HuH-7 (cell line): Measurements from ENCODE around the gene GPD1L.
A peak's percentile ranks its signal among the peaks of the same experiment; 100 is the strongest.

Experiments used
- DNase-seq: peaks from one replicate; pipeline ENCODE4 v3.0.0; 2011; ENCODE audit warnings: low spot score

The GPD1L gene

DNA sequence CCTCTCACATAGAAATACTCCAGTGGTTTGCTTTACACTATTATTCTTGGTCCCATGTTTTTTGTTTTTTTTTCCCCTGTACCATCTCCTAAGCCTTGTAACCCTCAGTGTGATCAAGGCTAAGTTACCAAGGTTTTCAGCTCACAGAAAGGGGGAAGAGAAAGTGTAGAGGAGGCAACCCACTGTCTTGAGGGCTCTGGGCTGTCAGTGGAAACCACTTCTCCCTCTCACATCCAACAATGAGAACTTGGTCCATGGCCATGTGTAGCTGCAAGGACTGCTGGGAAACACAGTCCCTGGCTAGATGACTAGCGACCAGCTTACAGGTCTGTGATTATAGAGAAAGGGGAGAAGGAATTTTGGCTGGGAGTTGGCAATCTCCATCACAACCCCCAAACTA lies 30.3 kb downstream of the GPD1L start:
- DNase-seq, result no peak

DNA sequence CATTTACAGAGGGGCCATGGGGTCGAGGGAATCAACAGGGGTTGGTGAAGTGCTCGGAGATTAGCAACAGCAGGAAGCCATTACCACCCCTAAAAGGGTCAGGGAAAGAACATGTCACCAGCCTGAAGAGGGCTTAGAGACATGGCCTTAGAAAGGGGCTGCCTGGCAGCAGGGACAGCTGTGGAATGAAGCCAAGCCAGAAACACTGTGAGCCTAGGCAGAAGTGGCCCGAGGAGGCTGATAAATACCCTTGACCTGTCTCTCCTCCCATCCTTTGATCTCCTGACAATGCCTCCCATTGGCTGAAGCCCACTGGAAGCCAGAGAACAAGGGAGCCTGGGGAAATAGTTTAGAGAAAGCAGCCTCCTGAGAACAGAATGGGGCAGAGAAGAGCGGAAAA lies 31.4 kb downstream of the GPD1L start:
- DNase-seq, result no peak

DNA sequence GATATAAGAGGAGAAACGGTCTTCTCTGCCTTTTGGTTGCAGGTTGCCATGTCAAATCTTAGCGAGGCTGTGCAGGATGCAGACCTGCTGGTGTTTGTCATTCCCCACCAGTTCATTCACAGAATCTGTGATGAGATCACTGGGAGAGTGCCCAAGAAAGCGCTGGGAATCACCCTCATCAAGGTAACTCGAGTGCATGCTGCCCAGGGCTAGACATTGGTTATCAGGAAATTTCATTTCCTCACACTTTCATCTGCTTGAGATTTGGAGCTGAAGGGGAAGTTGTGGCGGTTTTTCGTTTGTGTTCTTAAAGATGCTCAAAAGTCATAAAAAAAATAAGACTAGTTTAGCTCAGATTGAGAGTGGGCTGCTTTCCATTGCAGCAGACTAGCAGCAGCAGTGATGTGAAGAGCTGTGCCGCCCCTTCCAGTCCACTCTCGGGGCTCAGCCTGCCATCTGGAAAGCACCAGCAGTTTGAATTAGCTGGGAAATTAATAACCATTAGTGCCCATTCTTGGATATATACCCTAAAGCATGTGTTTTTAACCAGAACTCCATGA lies 32.2 kb downstream of the GPD1L start:
- no peak for DNase-seq

DNA sequence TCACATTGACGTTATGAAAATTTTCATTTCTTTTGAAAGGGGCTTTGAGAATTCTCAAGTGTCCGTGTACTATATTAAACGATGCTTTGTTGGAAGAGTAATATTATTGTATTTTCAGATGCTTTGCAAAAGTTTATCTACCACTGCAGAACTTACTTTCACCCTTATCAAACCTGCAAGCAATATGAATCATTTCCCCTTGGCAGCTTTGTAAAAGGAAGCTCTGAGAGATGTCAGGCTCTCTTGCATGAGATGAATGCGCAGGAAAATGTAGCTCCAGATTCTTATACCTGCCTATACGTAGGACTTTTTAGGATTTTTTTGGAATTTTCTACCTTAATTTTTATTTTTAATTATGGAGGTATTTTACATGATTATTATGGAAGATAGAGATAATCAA lies 34.5 kb downstream of the GPD1L start:
- DNase-seq, result no peak

DNA sequence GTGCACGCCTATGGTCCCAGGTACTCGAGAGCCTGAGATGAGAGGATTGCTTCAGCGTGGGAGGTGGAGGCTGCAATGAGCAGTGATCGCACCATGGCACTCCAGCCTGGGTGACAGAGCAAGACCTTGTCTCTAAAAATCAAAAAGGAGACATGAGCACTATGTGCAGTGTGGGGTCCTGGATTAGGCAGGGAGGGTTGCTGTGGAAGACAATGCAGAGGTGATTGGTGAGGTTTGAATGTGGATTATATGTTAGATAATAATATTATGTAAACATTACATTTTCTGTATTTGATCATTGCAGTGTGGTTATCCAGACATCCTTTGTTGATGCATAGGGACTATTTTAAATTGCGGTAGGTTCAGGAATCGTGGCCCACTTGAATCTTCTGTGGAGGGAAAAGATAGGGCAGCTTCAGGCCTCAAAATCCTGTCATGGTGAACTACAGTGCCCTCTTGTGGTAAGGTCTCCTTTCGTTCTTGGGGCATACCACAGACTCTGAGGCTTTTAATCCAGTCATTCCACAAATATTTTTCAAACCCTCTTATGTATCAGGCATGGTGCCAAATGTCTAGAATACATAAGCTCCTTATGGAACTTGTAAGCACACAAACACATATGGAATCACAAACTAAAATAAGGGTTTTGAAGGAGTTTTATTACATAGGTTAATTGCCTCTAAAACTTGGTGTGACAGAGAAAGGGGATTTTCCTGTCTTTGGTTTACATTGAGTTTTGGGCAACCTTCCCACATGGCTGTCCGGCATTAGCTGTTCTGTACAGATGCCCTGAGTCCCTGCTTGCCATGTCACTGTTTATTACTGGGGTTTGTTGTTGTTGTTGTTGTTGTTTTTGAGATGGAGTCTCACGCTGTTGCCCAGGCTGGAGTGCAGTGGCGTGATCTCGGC lies 37.7 kb downstream of the GPD1L start:
- DNase-seq, result peak; percentile 76

DNA sequence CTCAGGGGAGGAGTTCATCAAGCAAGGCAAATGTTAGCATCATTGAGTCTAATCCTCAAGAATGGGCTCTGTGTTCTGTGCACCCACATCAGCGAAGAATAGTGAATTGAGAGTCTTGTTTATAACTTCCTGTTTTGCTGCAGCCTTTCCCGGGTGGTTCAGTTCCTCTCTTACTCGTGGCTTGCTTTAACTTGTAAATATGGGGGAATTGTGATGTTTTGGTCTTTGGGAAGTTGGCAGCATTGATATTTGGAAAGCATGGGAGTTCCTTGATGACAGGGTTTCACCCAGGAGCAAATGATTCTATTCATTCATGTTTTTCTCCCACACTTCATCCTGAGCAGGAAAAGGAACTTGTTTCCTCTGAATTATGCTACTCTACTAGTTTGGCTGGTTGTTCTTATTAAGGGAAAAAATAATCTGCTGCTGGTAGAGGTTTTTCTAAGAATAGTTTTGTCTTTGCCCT lies 40.4 kb downstream of the GPD1L start:
- no peak for DNase-seq

DNA sequence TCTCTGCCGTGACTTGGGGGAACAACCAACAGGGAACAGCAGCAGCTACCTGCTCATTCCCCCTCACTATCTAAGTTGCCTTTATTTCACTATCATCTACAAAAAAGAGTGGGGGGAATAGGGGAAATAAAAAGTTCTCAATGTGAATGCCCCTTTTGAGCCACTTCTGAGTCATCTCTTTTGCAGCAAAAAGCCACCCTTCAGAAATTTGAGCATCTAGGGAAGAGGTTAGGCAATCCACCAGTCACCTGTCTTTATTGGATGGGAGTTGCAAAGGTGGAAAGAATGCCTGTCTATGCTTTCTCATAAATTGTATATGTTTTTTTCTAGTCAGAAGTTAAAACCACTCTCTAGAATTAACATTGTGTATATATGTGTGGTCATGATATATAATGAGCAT lies 41.1 kb downstream of the GPD1L start:
- no peak for DNase-seq

DNA sequence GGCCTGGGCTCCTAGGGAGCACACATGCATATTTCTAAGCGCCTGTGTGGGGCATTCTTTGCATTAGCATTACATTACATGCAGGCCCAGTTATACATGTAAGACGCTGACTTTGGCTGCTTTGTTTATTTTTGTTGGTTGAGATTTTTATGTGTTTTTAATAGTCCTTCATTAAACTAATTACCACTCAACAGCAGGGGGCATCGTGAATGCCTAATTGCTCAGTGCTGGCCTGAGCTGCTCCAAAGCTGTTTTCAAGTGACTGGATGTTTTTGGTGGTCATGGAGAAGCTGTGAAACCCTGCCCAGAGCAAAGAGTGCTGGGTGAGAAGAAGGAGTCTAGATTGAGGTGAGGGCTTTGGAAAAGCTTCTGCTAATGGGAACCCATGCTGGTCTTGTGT lies 41.5 kb downstream of the GPD1L start:
- DNase-seq, result no peak

DNA sequence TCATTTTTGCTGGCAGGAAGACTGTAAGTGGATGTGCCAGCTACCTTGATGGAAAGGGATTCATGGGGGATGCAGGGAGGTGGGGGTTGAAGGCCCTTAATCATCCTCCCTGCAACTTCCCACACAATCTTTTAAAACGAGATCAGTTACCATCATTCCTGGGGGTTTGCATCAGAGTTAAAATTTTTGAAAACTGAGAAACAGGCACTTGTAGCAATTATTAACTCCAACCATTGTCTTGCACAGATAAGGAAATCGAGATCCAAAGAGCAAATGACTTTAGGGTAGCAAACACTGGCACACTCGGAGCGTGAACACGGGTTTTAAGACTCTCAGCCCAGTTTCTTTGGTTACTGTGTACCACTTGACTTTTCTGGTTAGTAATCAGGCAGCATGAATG lies 41.9 kb downstream of the GPD1L start:
- DNase-seq, result no peak

DNA sequence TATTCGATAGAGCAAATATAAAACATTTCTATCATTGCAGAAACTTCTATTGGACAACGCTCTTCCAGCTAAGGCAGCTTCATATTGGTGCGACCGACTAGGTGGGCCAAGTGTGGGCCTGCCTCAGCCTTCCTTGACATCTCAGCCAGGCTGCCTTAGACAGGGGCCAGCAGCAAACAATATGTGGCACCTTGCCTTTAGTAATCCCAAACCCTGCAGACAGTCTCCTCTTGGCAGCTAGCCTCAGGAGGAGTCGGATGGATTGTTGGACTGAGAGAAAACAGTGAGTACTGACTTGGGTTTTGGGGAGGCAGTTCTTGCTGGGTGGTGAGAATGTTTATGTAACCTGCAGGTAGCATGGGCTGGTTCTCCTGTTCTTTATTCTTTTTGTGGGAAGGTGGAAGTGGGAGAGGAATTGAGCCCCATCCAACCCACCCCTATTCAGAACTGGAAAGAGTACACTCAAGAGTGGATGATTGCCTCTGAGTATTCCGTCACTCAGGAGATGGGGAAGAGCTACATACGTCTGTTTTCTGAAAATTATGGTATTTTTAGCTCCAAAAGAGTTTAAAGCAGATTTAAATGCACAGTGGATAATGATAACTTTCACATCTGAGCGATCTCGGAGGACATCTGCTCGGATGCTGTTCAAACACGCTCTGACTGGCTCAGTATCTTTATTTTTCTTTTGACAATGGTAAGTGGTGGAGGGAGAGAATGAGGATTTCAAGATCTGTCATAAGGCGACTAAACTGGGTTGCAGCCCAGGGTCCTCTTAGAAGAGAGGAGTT lies 47.2 kb downstream of the GPD1L start:
- DNase-seq, result no peak

DNA sequence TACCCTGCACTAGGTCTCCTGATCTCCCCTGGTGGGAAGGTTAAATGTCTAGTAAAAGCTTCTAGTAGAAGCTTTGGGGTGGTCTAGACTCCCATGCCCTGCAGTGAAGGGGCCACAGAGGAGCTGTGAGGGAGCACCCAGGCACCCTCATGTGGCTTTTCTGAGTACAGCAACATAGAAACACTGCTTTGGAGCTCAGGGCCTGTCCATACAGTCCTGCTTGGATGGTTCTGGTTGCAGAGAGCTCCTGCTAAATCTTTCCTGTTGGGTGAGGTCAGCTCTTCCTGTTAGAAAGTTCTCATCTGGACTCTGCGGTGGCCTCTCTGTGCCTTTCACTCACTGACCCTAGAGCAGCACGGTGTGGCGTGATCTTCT lies 47.8 kb downstream of the GPD1L start:
- DNase-seq, result peak; percentile 74

DNA sequence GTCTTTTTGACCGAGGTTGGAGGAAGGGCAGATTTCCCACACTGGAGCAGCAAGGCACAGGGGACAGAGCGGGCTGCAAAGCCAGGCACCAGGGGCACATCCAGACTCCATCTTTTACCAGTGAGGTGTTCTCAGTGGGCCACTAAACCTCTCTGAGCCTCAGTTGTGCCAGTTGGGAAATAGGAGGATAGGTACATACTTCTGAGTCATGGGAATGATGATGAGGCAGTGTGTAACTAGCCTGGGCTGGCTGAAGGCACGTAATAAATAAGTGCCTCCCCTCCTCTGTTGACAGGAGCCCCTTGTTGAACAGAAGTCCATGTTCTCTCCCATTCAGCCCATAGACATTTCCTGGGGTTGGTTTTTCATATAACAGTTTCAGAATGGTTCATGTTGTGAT lies 48.7 kb downstream of the GPD1L start:
- DNase-seq, result no peak

DNA sequence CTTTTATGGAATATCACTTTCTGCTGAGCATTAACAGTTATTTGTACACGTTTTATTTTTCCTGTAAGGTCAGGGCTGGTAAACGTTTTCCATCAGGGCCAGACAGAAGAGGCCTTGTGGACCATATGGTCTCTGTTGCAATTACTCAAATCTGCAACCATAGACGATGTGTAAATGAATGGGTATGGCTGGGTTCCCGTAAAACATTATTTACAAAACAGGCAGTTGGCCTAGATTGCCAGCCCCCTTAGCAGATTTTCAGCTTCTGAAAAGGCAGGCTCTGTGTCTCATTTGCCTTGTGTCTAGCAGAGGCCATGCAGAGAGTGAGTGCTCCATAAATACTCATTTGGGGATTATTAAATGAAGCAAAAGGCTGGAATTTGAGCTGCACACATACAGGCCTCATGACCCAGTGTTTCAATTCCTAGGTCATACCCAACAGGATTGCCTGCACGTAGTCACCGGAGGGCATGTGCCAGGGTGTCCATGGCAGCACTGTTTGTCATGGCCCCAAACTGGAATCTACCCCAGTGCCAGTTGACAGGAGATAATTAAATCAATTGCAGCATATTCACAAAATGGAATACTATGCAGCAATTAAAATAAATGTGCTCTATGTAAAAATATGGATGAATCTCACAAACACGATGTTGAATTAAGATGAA lies 51.3 kb downstream of the GPD1L start:
- no peak for DNase-seq

DNA sequence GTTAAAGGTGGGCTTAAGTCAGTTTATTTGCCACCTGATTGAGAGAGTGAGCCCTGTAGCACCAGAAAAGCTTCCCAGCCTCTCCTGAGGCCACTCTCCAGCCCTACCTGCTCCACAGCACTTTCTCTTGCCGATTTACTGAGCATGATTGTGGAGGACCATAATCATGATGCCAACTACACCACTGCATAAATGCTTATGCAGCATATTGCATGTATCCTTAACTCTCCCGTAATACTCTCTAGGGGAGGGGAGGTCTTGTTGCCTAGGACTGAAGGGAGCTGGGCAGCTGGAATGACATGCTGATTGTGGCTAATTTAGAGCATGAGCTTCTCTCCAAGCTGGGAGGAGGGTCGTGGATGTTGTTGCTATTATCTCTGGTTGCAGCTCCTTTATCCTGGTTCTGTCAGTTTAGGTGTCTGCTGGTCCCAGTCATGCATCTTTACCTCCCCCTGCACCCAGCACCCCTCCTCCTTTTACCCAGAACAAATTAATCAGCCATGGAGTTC lies 54.3 kb downstream of the GPD1L start:
- no peak for DNase-seq

DNA sequence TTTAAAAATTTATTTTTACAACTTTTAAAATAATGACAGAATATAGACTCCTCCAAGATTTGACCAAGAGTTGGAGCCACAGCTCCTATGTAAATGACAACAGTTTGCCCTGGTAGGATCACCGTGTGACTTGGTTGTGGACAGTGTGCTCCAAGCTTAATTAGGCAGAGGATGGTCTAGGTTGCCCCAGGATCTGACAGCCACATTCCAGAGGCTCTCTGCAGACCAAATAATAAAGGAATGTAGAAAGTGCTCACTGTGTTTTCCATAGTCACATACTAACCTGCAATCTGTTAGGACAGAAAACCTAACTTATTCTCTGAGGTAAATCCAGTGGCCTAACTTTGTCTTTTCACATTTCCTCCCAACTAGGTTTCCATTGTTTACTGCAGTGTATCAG lies 59.0 kb downstream of the GPD1L start:
- DNase-seq, result no peak

DNA sequence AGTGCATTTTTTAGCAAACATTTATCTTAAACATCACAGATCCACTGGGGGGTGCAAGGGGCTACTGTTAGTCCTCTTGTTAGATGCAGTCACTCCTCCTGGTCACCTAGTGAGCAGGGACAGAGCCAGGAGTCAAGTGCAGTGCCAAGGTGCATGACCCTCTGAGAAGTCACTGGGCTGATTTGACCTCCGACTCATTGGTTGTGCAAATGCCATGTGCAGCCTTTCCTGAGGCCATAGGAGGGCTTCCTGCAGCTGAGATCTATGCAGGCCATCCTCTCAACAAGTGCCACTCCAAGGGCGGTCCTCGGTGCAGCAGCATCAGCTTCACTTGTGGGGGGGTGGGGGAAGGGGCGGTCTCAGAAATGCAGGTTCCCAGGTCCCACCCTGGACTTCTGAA lies 60.2 kb downstream of the GPD1L start:
- DNase-seq, result no peak

DNA sequence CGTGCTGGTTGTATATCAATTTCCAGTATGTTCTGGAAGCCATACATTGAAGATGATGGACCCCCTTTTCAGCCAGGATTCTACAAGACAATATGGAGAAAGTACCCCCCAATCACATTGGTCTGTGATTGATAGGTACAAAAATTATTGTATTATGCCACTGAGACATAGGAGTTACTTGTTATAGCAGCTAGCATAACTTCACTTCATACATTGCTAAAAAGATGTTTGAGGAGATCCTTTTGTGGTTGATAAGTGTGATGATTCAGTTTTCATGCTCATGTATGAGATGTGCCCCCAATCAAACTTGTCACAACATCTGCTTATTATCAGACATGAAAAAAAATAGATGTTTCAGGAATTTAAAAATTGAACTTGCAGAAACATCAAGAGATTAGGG lies 66.0 kb downstream of the GPD1L start:
- no peak for DNase-seq

DNA sequence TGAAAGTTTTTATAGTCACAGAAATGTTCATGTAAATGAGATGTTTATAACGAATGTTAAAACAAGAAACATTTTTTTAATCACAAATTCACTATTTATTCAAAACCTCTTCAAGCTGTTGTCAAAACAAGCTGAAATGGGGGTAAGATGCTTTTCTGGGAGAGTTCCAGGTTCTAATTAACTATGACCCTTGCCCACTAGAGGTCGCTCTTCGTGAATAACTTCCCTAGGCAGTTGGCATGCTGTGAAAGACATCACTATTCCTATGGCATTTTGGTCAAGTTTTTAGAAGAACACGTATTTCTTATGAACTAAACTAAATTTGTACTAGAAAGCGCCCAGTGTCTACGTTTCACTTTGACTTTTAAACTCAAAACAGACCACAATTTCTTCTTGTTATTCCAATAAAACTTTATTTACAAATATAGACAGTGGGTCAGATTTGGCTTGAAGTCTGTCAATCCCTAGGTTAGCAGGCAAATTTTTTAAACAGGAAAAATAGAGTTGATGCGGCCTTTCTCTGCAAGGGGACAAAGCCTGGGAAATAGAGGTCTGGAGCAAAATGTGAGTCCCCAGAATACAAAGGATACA lies 69.3 kb downstream of the GPD1L start:
- peak; percentile 92 for DNase-seq

DNA sequence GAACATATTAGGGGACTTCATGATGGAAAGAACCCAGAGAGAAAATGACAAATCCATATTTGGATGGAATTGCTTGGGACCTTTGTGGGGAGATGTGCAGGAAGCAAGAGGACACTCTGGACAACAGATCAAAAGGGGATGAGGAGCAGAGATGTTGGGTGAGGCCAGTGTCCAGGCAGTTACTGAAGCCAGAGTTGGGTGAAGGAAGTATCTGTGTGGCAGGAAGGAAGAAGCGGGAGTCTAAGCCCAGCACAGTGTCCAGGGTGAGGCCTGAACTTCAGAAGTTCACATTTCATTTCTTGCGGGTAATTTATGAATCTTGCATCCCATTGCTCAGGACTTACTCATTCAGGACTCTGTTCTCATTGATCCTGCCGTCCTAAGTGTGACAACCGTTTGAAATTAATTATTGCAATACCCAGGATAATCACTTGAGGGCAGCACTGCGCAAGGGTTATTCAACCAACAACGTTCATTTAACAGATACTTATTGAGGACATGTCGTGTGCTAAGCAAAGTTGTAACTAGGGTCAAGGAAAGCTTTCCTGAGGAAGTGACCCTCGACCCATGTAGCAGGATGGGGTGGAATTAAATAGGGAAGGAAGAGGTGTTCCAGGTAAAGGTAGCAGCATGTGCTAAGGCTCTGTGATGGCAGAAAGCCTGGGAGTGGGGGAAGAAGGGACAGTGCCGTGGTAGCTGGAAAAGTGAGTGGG lies 70.7 kb downstream of the GPD1L start:
- DNase-seq, result peak; percentile 74

DNA sequence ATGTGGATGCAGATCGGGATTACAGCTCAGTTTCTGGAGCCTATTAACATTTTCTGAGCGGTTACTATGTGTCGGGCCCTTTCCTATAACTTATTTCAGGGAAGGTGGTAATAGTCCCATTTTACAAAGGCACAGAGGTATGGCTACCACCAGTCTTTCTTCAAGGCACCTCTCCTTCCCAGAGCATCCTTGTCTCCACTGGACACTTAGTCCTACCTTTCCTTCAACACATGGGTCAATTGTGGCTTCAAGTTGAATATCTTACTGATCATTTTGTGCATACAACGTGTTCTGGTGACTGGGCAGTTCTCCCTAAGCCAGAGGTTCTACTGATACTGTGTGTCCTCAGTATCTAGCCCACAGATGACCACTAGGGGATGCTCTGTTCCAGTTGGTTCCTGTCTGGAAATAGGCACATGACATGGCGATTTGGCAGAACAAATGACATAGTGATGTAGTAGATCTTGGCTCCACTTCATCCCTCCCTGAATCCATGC lies 71.3 kb downstream of the GPD1L start:
- peak; percentile 85 for DNase-seq
